GM19193 (cell line): ENCODE results near the gene SHBG.

Experiments
- POLR2A ChIP-seq: IDR thresholded peaks from 4 replicates; pipeline ENCODE4 v1.6.1; 2011; ENCODE audit not compliant: insufficient read depth, insufficient read length; ENCODE audit errors: extremely low read depth

Gene SHBG

GRCh38 chr17:7627250-7628121, 2.4 kb upstream of the SHBG start, which contains the start of gene SAT2:
SAT2 (minus strand) TSS chr17:7627821; CDS start chr17:7627635, 186 bp downstream.
- peak; percentile 66 for TF ChIP-seq POLR2A

- TF ChIP-seq POLR2A = no peak
Observed at GRCh38 chr17:7631398-7632380, 1.8 kb downstream of the SHBG start.

- TF ChIP-seq POLR2A = no peak
Observed at GRCh38 chr17:7632492-7632894, 2.6 kb downstream of the SHBG start.

GRCh38 chr17:7633093-7633492, 3.2 kb downstream of the SHBG start:
- TF ChIP-seq POLR2A = no peak

GRCh38 chr17:7634384-7634783, 4.4 kb downstream of the SHBG start:
- TF ChIP-seq POLR2A = no peak

- TF ChIP-seq POLR2A = no peak
Observed at GRCh38 chr17:7636163-7636562, 6.2 kb downstream of the SHBG start.

GRCh38 chr17:7640783-7641182, 10.8 kb downstream of the SHBG start:
- no peak for TF ChIP-seq POLR2A

GRCh38 chr17:7644775-7645174, 14.8 kb downstream of the SHBG start:
- TF ChIP-seq POLR2A = no peak

- TF ChIP-seq POLR2A = no peak
Observed at GRCh38 chr17:7646457-7646856, 16.5 kb downstream of the SHBG start.

GRCh38 chr17:7647018-7647417, 17.1 kb downstream of the SHBG start:
- TF ChIP-seq POLR2A = no peak

GRCh38 chr17:7650509-7651096, 20.7 kb downstream of the SHBG start, which contains the start of gene ATP1B2:
ATP1B2 (plus strand) TSS chr17:7650926; CDS start chr17:7651519, 593 bp downstream.
- no peak for TF ChIP-seq POLR2A

- TF ChIP-seq POLR2A = no peak
Observed at GRCh38 chr17:7651097-7651664, 21.2 kb downstream of the SHBG start.

GRCh38 chr17:7651665-7652387, 21.9 kb downstream of the SHBG start:
- TF ChIP-seq POLR2A = no peak
